GM12878 (cell line): ENCODE results near the gene KCNN1. TPM values are rescaled to one million over a fixed set of nuclear protein-coding genes. Genes with fewer than 3 reads are reported as not detected.
A peak's percentile ranks its signal among the peaks of the same experiment; 100 is the strongest.

ENCODE experiments used
- ATAC-seq: fragments of 200-7000 bp; cut with Tn5 transposase; 3 replicates; pipeline ENCODE4 v1.9.1; 2020; ENCODE audit warnings: mild to moderate bottlenecking, moderate library complexity
- BruUV-seq: library from RNA; stranded (reverse); fragments of 400-500 nt; replicated peaks from 2 replicates; lab custom pipeline; 2021; lab: Mats Ljungman, UMichigan
- CTCF ChIA-PET: fragments of 300-600 bp; sonication (Branson Sonifier 250); formaldehyde crosslinking; extraction: SDS; loops from one replicate; lab custom pipeline; 2021; ENCODE audit warnings: inconsistent platforms; lab: Yijun Ruan, JAX
- POLR2A ChIA-PET: fragments of 350-600 bp; formaldehyde crosslinking; extraction: SDS; loops from one replicate; lab custom pipeline; 2021; ENCODE audit warnings: inconsistent platforms; lab: Charles Lee
- RAD21 ChIA-PET: fragments of 300-600 bp; sonication (Branson Sonifier 250); formaldehyde crosslinking; loops from one replicate; lab custom pipeline; 2023; ENCODE audit warnings: antibody characterized with exemption; ENCODE audit not compliant: unreplicated experiment; lab: Charles Lee
- SMC1A ChIA-PET: fragments of 300-600 bp; sonication (Branson Sonifier 250); formaldehyde crosslinking; loops from one replicate; lab custom pipeline; 2023; ENCODE audit not compliant: unreplicated experiment, uncharacterized antibody; lab: Charles Lee
- DNase-seq: peaks from one replicate; pipeline ENCODE4 v3.0.0-alpha.2; 2011; ENCODE audit warnings: low read depth, low spot score
- FAIRE-seq: peaks from 3 replicates; lab custom pipeline; 2011; peaks lifted over from hg19 to GRCh38; lab: Jason Lieb, UNC
- H2AFZ ChIP-seq: 2 replicates; pipeline ENCODE4 v1.6.0; 2011; ENCODE audit warnings: low read depth, low read length, control low read depth; ENCODE audit not compliant: control insufficient read depth
- H3K27ac ChIP-seq: 2 replicates; pipeline ENCODE4 v1.5.1; 2011; ENCODE audit warnings: control low read depth; ENCODE audit not compliant: control insufficient read depth, insufficient read depth
- H3K27me3 ChIP-seq, 2 experiments: replicated peaks in 1 of 2; 2 replicates each; pipeline versions ENCODE4 v1.6.0 to v1.6.1; 2011; ENCODE audit warnings: low read length in 1 of 2; ENCODE audit not compliant: control insufficient read depth in 2 of 2, insufficient read depth in 2 of 2
- H3K36me3 ChIP-seq, 2 experiments: 2 replicates each; pipeline ENCODE4 v1.5.1; 2011; ENCODE audit warnings: low read length in 1 of 2; ENCODE audit not compliant: control insufficient read depth in 2 of 2, insufficient read depth in 2 of 2
- H3K4me1 ChIP-seq: 2 replicates; pipeline ENCODE4 v1.6.1; 2011; ENCODE audit warnings: mild to moderate bottlenecking, low read length, moderate library complexity, mixed read lengths; ENCODE audit not compliant: control insufficient read depth, insufficient read depth
- H3K4me2 ChIP-seq: 2 replicates; pipeline ENCODE4 v1.6.0; 2011; ENCODE audit warnings: control low read depth; ENCODE audit not compliant: control insufficient read depth, insufficient read depth
- H3K4me3 ChIP-seq: fragments of 200-600 bp; sonication (generic); 2 replicates; pipeline ENCODE4 v1.5.1; 2016
- H3K79me2 ChIP-seq: 2 replicates; pipeline ENCODE4 v1.6.0; 2011; ENCODE audit warnings: low read length; ENCODE audit not compliant: control insufficient read depth, insufficient read depth
- H3K9ac ChIP-seq: 2 replicates; pipeline ENCODE4 v1.8.0; 2011; ENCODE audit warnings: low read length, control low read depth, mixed read lengths; ENCODE audit not compliant: control insufficient read depth, insufficient read depth
- H3K9me3 ChIP-seq: replicated peaks from 3 replicates; pipeline ENCODE4 v1.5.1; 2011; ENCODE audit warnings: mild to moderate bottlenecking, low read length; ENCODE audit not compliant: control insufficient read depth, insufficient read depth
- H4K20me1 ChIP-seq: 2 replicates; pipeline ENCODE4 v1.6.0; 2011; ENCODE audit not compliant: control insufficient read depth, insufficient read depth
- BCL11A ChIP-seq: IDR thresholded peaks from 2 replicates; pipeline ENCODE4 v1.6.1; 2011; ENCODE audit warnings: low read depth, low read length
- CBFB ChIP-seq: IDR thresholded peaks from 2 replicates; pipeline ENCODE4 v1.6.1; 2016; ENCODE audit warnings: antibody characterized with exemption, low read depth
- CBX5 ChIP-seq: sonication (generic); IDR thresholded peaks from 2 replicates; pipeline ENCODE4 v1.6.1; 2016; ENCODE audit warnings: low read depth, moderate library complexity, mild to moderate bottlenecking, inconsistent platforms
- CEBPB ChIP-seq, 2 experiments: fragments of 150-350 bp in 1 of 2; IDR thresholded peaks; 2 replicates each; pipeline ENCODE4 v1.6.1; 2012 to 2014; ENCODE audit warnings: low read depth in 2 of 2, low read length in 2 of 2, borderline replicate concordance in 1 of 2, inconsistent platforms in 1 of 2
- E2F8 ChIP-seq: fragments of 450-650 bp; IDR thresholded peaks from 2 replicates; pipeline ENCODE4 v1.6.1; 2018; ENCODE audit warnings: mild to moderate bottlenecking, low read depth, moderate library complexity; ENCODE audit not compliant: partially characterized antibody
- ELK1 ChIP-seq: IDR thresholded peaks from 2 replicates; pipeline ENCODE4 v1.6.1; 2012; ENCODE audit warnings: low read depth, low read length, improper control_type of control experiment
- EZH2 ChIP-seq: IDR thresholded peaks from 2 replicates; pipeline ENCODE4 v1.6.1; 2012; ENCODE audit warnings: low read depth, mild to moderate bottlenecking, control low read depth, inconsistent platforms, low read length, borderline replicate concordance; ENCODE audit not compliant: control insufficient read depth
- GABPA ChIP-seq: IDR thresholded peaks from 2 replicates; pipeline ENCODE4 v1.6.1; 2014; ENCODE audit warnings: antibody characterized with exemption, low read depth, mild to moderate bottlenecking, inconsistent platforms
- MTA3 ChIP-seq: IDR thresholded peaks from 2 replicates; pipeline ENCODE4 v1.6.1; 2012; ENCODE audit warnings: low read length, inconsistent platforms, borderline replicate concordance
- MYC ChIP-seq: IDR thresholded peaks from 2 replicates; pipeline ENCODE4 v1.6.1; 2011; ENCODE audit warnings: mild to moderate bottlenecking, low read length, moderate library complexity, inconsistent platforms; ENCODE audit not compliant: insufficient read depth, insufficient replicate concordance, insufficient read length, severe bottlenecking
- POLR2AphosphoS5 ChIP-seq: IDR thresholded peaks from 2 replicates; pipeline ENCODE4 v1.6.1; 2011; ENCODE audit warnings: mild to moderate bottlenecking, low read length, inconsistent platforms
- RFX5 ChIP-seq: IDR thresholded peaks from 2 replicates; pipeline ENCODE4 v1.6.1; 2011; ENCODE audit warnings: low read depth, low read length, improper control_type of control experiment
- SMAD5 ChIP-seq: IDR thresholded peaks from 2 replicates; pipeline ENCODE4 v1.6.1; 2016; ENCODE audit warnings: antibody characterized with exemption, low read depth
- TBL1XR1 ChIP-seq: IDR thresholded peaks from 2 replicates; pipeline ENCODE4 v1.6.1; 2012; ENCODE audit warnings: low read depth, low read length, improper control_type of control experiment
- TCF3 ChIP-seq: IDR thresholded peaks from 2 replicates; pipeline ENCODE4 v1.6.1; 2012; ENCODE audit warnings: low read depth, mild to moderate bottlenecking, low read length, borderline replicate concordance; ENCODE audit not compliant: insufficient read depth
- TCF7 ChIP-seq: IDR thresholded peaks from 2 replicates; pipeline ENCODE4 v1.6.1; 2014; ENCODE audit warnings: antibody characterized with exemption, borderline replicate concordance
- USF2 ChIP-seq: IDR thresholded peaks from 2 replicates; pipeline ENCODE4 v1.6.1; 2011; ENCODE audit warnings: low read depth, low read length, improper control_type of control experiment, borderline replicate concordance
- ZNF207 ChIP-seq: fragments of 450-650 bp; IDR thresholded peaks from 2 replicates; pipeline ENCODE4 v1.6.1; 2014; ENCODE audit warnings: antibody characterized with exemption, mild to moderate bottlenecking, borderline replicate concordance
- WGBS: methylation state at CpG from one replicate; pipeline ENCODE4 v1.1.6; 2016; ENCODE audit warnings: low lambda C conversion rate; ENCODE audit not compliant: insufficient replicate concordance, insufficient coverage; ENCODE audit errors: missing lambda C conversion rate; 5-methylcytosine and 5-hydroxymethylcytosine counted together
- in situ Hi-C: fragments of 300-500 bp; cut with MboI; formaldehyde crosslinking; loops from 9 replicates; pipeline ENCODE4 v1.14.3; 2018; ENCODE audit warnings: mixed read lengths
- intact Hi-C: fragments of 100-400 bp; cut with micrococcal nuclease; formaldehyde crosslinking; loops from one replicate; pipeline ENCODE4 v1.14.2; 2022; ENCODE audit not compliant: unreplicated experiment
- polyA plus RNA-seq, 11 experiments: library from polyadenylated mRNA; depleted of rRNA in 4 of 11; unstranded in 6 of 11; stranded (reverse) in 5 of 11; fragments of >200 nt; fragmentation: Nextera tagmentation in 4 of 11; fragmentation: Illumina TruSeq in 1 of 11; extraction: Ambion mirVana in 4 of 11; extraction: Trizol in 1 of 11; gene quantifications; 1 replicate in 1 of 11; 2 replicates in 10 of 11; pipeline versions ENCODE4 v1.2.1 to v1.2.3, GENCODE V29; 2011 to 2016; ENCODE audit warnings: inconsistent platforms in 2 of 11, missing spikeins in 2 of 11, low read depth in 1 of 11
- total RNA-seq, 4 experiments: library from RNA; depleted of rRNA in 3 of 4; stranded (reverse); fragments of >200 nt in 3 of 4; fragmentation: Illumina TruSeq in 1 of 4; extraction: Trizol in 1 of 4; gene quantifications; 2 replicates each; pipeline versions ENCODE4 v1.2.1 to v1.2.3, GENCODE V29; 2013 to 2021

Gene KCNN1
- total and polyA plus RNA-seq, 10 of the 15 experiments (the other 5 are each of a cell fraction or from before 2014, with no cell fraction given), result 0.02 to 0.95 (median 0.16) TPM; not detected in 1

GRCh38 chr19:18013210-18014111 lies 46.6 kb downstream of the KCNN1 start:
- peaks cover 7 to 14% of the 10 kb centered on the region in 2 experiments for H3K36me3 ChIP-seq
- FAIRE-seq, result no peak
- no peak for ATAC-seq

More at GRCh38 chr19:18013210-18014111, 46.6 kb downstream of the KCNN1 start:
- Histone ChIP-seq H3K4me2 (no peak overlapping the region), H3K79me2 (no peaks in the 10 kb centered on the region), H3K27ac (no peak overlapping the region), H2AFZ (no peak overlapping the region), H4K20me1 (no peaks in the 10 kb centered on the region), H3K27me3 (no peaks in the 10 kb centered on the region), H3K4me3 (no peak overlapping the region), H3K9me3 (no peaks in the 10 kb centered on the region), H3K9ac (no peak overlapping the region), H3K4me1 (peaks cover 2% of the 10 kb centered on the region)
- DNase-seq, result no peak
- intact Hi-C loops, result no loop called here
- ChIA-PET POLR2A (interaction anchor here (0.5 to 1.0 kb wide), 2 partner anchors 9 to 276 kb away, joined by 3 to 4 read pairs; no protein-coding TSS in a partner anchor), SMC1A (interaction anchor here (0.9 kb wide), 1 partner anchor 18 kb away, joined by 3 read pairs; no protein-coding TSS in a partner anchor), RAD21 (no interaction called here), CTCF (interaction anchor here (0.6 to 4.8 kb wide), 2 partner anchors 43 to 453 kb away, joined by 3 to 19 read pairs; no protein-coding TSS in a partner anchor)
- 76% methylated on average over 17 of the region's 17 CpGs for WGBS
- TSS peak; percentile 84 for BruUV-seq
- in situ Hi-C loops, result no loop called here
- TF ChIP-seq EZH2, result no peak
- no peak for TF ChIP-seq TCF7
- TF ChIP-seq ELK1, result no peak
- no peak for TF ChIP-seq SMAD5
- TF ChIP-seq RFX5, result no peak
- TF ChIP-seq POLR2AphosphoS5, result no peak
- TF ChIP-seq ZNF207, result no peak
- TF ChIP-seq CBX5, result no peak
- no peak for TF ChIP-seq CBFB
- no peak for TF ChIP-seq MYC
- no peak for TF ChIP-seq MTA3
- no peak for TF ChIP-seq GABPA
- TF ChIP-seq TBL1XR1, result no peak
- TF ChIP-seq BCL11A, result no peak
- no peak for TF ChIP-seq USF2
- TF ChIP-seq E2F8, result no peak
- no peak for TF ChIP-seq CEBPB (IDR thresholded peaks at IDR 0.05; ENCODE audit: borderline replicate concordance in 1 of 2, low read depth in 2 of 2, low read length in 2 of 2)
- no peak for TF ChIP-seq TCF3
